ENCODE data around the gene THSD7B.
A peak's percentile ranks its signal among the peaks of the same experiment; 100 is the strongest.
"Not testable (repeated sequence)": the region's sequence is repeated elsewhere in the genome, so short reads cannot be mapped to it uniquely, and the experiment has no call there.

The THSD7B gene

GRCh38 chr2:137444970-137445369, 679.6 kb downstream of the THSD7B start:
- no peak for DNase-seq

- no peak for DNase-seq
These were observed 684.1 kb downstream of the THSD7B start for GRCh38 chr2:137449454-137449853.

GRCh38 chr2:137454886-137455285, 689.5 kb downstream of the THSD7B start:
- DNase-seq = no peak

GRCh38 chr2:137467246-137467862, 702.0 kb downstream of the THSD7B start:
- DNase-seq = peak; percentile 44

GRCh38 chr2:137493261-137493660, 727.9 kb downstream of the THSD7B start:
- no peak for DNase-seq

GRCh38 chr2:137500599-137500998, 735.3 kb downstream of the THSD7B start:
- no peak for DNase-seq

- DNase-seq = no peak
These were observed 741.9 kb downstream of the THSD7B start for GRCh38 chr2:137507237-137507636.

- no peak for DNase-seq
These were observed 743.5 kb downstream of the THSD7B start for GRCh38 chr2:137508739-137509384.

- no peak for DNase-seq
These were observed 746.2 kb downstream of the THSD7B start for GRCh38 chr2:137511526-137511925.

- DNase-seq = no peak
These were observed 756.6 kb downstream of the THSD7B start for GRCh38 chr2:137521653-137522619.

- DNase-seq = no peak
These were observed 757.3 kb downstream of the THSD7B start for GRCh38 chr2:137522620-137523011.

- DNase-seq = no peak
These were observed 758.6 kb downstream of the THSD7B start for GRCh38 chr2:137523931-137524330.

GRCh38 chr2:137525132-137525531, 759.8 kb downstream of the THSD7B start:
- no peak for DNase-seq

- DNase-seq = no peak
These were observed 760.4 kb downstream of the THSD7B start for GRCh38 chr2:137525641-137526190.

- DNase-seq = no peak
These were observed 770.6 kb downstream of the THSD7B start for GRCh38 chr2:137535897-137536296.

GRCh38 chr2:137539336-137539735, 774.0 kb downstream of the THSD7B start:
- no peak for DNase-seq

- DNase-seq = no peak
These were observed 782.5 kb downstream of the THSD7B start for GRCh38 chr2:137547842-137548241.

GRCh38 chr2:137566387-137566786, 801.0 kb downstream of the THSD7B start:
- no peak for DNase-seq

GRCh38 chr2:137570484-137570883, 805.1 kb downstream of the THSD7B start:
- DNase-seq = no peak

- not testable (repeated sequence) for DNase-seq
These were observed 822.5 kb downstream of the THSD7B start for GRCh38 chr2:137587834-137588233.

GRCh38 chr2:137588578-137588977, 823.2 kb downstream of the THSD7B start:
- DNase-seq = not testable (repeated sequence)

GRCh38 chr2:137590102-137590501, 824.8 kb downstream of the THSD7B start:
- no peak for DNase-seq

- DNase-seq = no peak
These were observed 842.5 kb downstream of the THSD7B start for GRCh38 chr2:137607722-137608318.

All from hematopoietic multipotent progenitor cell treated with erythropoietin and hydrocortisone succinate and interleukin-3 and kit ligand, for 6 days (in vitro differentiated cells).